HepG2 (cell line): ENCODE measurements around the gene KIRREL3. TPM values are rescaled to one million over a fixed set of nuclear protein-coding genes. Genes with fewer than 3 reads are reported as not detected.
A peak's percentile ranks its signal among the peaks of the same experiment; 100 is the strongest.

ENCODE experiments used
- ATAC-seq: fragments of 200-7000 bp; cut with Tn5 transposase; 3 replicates; pipeline ENCODE4 v1.9.1; 2020; ENCODE audit warnings: mild to moderate bottlenecking, moderate library complexity
- BruUV-seq: library from RNA; stranded (reverse); fragments of 400-500 nt; replicated peaks from 2 replicates; lab custom pipeline; 2021; lab: Mats Ljungman, UMichigan
- CTCF ChIA-PET: fragments of 300-600 bp; formaldehyde crosslinking; extraction: SDS; loops from one replicate; lab custom pipeline; 2021; ENCODE audit warnings: low total read pairs, inconsistent platforms, low intra/inter-chr PET ratio; lab: Yijun Ruan, JAX
- POLR2A ChIA-PET: fragments of 350-600 bp; sonication (Branson Sonifier 250); formaldehyde crosslinking; loops from one replicate; lab custom pipeline; 2020; ENCODE audit warnings: antibody characterized with exemption, inconsistent platforms; lab: Yijun Ruan, JAX
- DNase-seq: peaks from one replicate; pipeline ENCODE4 v3.0.0-alpha.2; 2015; ENCODE audit warnings: low spot score
- FAIRE-seq: peaks from 3 replicates; lab custom pipeline; 2011; peaks lifted over from hg19 to GRCh38; lab: Jason Lieb, UNC
- H2AFZ ChIP-seq: one replicate; pipeline ENCODE4 v1.6.1; 2011; ENCODE audit warnings: low read length, inconsistent platforms
- H3K27ac ChIP-seq: fragments of 300-600 bp; 3 replicates; pipeline ENCODE4 v1.8.0; 2011; ENCODE audit warnings: mixed run types, mild to moderate bottlenecking, mixed read lengths, low read length, inconsistent platforms; ENCODE audit not compliant: insufficient read depth; ENCODE audit errors: extremely low read length
- H3K27me3 ChIP-seq, 2 experiments: fragments of 200-600 bp in 1 of 2; 2 replicates in 1 of 2; 3 replicates in 1 of 2; pipeline versions ENCODE4 v1.6.0 to v1.8.0; 2011; ENCODE audit warnings: low read length in 2 of 2, mild to moderate bottlenecking in 2 of 2, moderate library complexity in 2 of 2, inconsistent platforms in 1 of 2; ENCODE audit not compliant: insufficient read depth in 2 of 2, control insufficient read depth in 1 of 2
- H3K36me3 ChIP-seq, 2 experiments: fragments of 200-600 bp in 1 of 2; replicated peaks in 1 of 2; 2 replicates in 1 of 2; 3 replicates in 1 of 2; pipeline versions ENCODE4 v1.5.1 to v1.8.0; 2011; ENCODE audit warnings: low read length in 2 of 2, inconsistent platforms in 1 of 2; ENCODE audit not compliant: insufficient read depth in 2 of 2, control insufficient read depth in 1 of 2
- H3K4me1 ChIP-seq: 2 replicates; pipeline ENCODE4 v1.5.1; 2012; ENCODE audit warnings: low read length, inconsistent platforms; ENCODE audit not compliant: insufficient read depth
- H3K4me2 ChIP-seq: 2 replicates; pipeline ENCODE4 v1.6.0; 2011; ENCODE audit warnings: low read depth, low read length, inconsistent platforms
- H3K4me3 ChIP-seq, 3 experiments: fragments of 200-600 bp in 1 of 3; sonication (generic), shearing (Covaris generic) in 1 of 3; replicated peaks in 1 of 3; 2 replicates each; pipeline ENCODE4 v1.5.1; 2011 to 2016; ENCODE audit warnings: low read length in 3 of 3, inconsistent platforms in 2 of 3, low read depth in 2 of 3, mild to moderate bottlenecking in 2 of 3, control low read depth in 1 of 3, mixed read lengths in 1 of 3; ENCODE audit not compliant: insufficient read depth in 1 of 3
- H3K79me2 ChIP-seq: one replicate; pipeline ENCODE4 v1.6.1; 2011; ENCODE audit warnings: low read length, inconsistent platforms; ENCODE audit not compliant: insufficient read depth
- H3K9ac ChIP-seq: 2 replicates; pipeline ENCODE4 v1.6.0; 2011; ENCODE audit warnings: mild to moderate bottlenecking, low read depth, low read length, inconsistent platforms; ENCODE audit not compliant: insufficient read depth
- H3K9me3 ChIP-seq: 2 replicates; pipeline ENCODE4 v1.5.1; 2012; ENCODE audit warnings: mild to moderate bottlenecking, low read length
- H4K20me1 ChIP-seq: 2 replicates; pipeline ENCODE4 v1.6.0; 2011; ENCODE audit warnings: inconsistent platforms, mild to moderate bottlenecking, low read length, moderate library complexity; ENCODE audit not compliant: insufficient read depth
- ISL2 ChIP-seq: sonication (generic); formaldehyde crosslinking; IDR thresholded peaks from 2 replicates; pipeline ENCODE4 v1.5.0; 2020; ENCODE audit warnings: missing genetic modification reagents
- NFE2L2 ChIP-seq: fragments of 150-350 bp; IDR thresholded peaks from 2 replicates; pipeline ENCODE4 v1.6.1; 2014; ENCODE audit warnings: low read length
- ZNF10 ChIP-seq: sonication (generic); formaldehyde crosslinking; IDR thresholded peaks from 2 replicates; pipeline ENCODE4 v1.4.0; 2020; ENCODE audit warnings: mild to moderate bottlenecking, low read depth, missing genetic modification reagents, borderline replicate concordance
- ZNF383 ChIP-seq: sonication (generic); formaldehyde crosslinking; IDR thresholded peaks from 2 replicates; pipeline ENCODE4 v1.4.0; 2020; ENCODE audit warnings: missing genetic modification reagents, mild to moderate bottlenecking, borderline replicate concordance
- WGBS: methylation state at CpG from one replicate; pipeline ENCODE4 v1.1.6; 2017; ENCODE audit warnings: low lambda C conversion rate; 5-methylcytosine and 5-hydroxymethylcytosine counted together
- in situ Hi-C: cut with HindIII; loops from 2 replicates; pipeline ENCODE4 v1.10.0; 2017; ENCODE audit warnings: low pct_unique_long_range_greater_than_20kb; ENCODE audit not compliant: extremely low pct_ligation_motif_present
- intact Hi-C: fragments of 100-400 bp; cut with micrococcal nuclease; formaldehyde crosslinking; loops from one replicate; pipeline ENCODE4 v1.10.0; 2022; ENCODE audit not compliant: unreplicated experiment
- polyA plus RNA-seq, 8 experiments: library from polyadenylated mRNA; depleted of rRNA in 3 of 8; stranded (reverse) in 7 of 8; unstranded in 1 of 8; fragments of >200 nt; fragmentation: Illumina TruSeq in 4 of 8; extraction: Trizol in 4 of 8; gene quantifications; 2 replicates each; pipeline versions ENCODE4 v1.2.1 to v1.2.3, GENCODE V29; 2011 to 2016; ENCODE audit warnings: low read depth in 4 of 8, missing spikeins in 1 of 8, mixed read lengths in 1 of 8; ENCODE audit not compliant: insufficient read depth in 1 of 8
- total RNA-seq, 5 experiments: library from RNA; depleted of rRNA; stranded (reverse); fragments of >200 nt; fragmentation: Illumina TruSeq; extraction: Trizol; gene quantifications; 2 replicates each; pipeline ENCODE4 v1.2.3, GENCODE V29; 2016; ENCODE audit warnings: low read depth in 1 of 5

Gene KIRREL3
- total and polyA plus RNA-seq, 2 of the 13 experiments (the other 11 are each of a cell fraction or from before 2014, with no cell fraction given): not detected

- no peak for ATAC-seq
- CTCF ChIA-PET: no interaction called here
Measured at GRCh38 chr11:126485021-126485792, 515.4 kb downstream of the KIRREL3 start.

GRCh38 chr11:126484266-126484665, 516.3 kb downstream of the KIRREL3 start:
- 6% methylated on average over 2 of the region's 2 CpGs for WGBS
- TF ChIP-seq NFE2L2 (peak; percentile 82), ISL2 (no peak), ZNF10 (CRISPR knock-in tag) (no peak)
- TF ChIP-seq, all 625 proteins: peak for 1
- no peaks in the 10 kb centered on the region for H3K79me2 ChIP-seq
- no peak overlapping the region for H3K4me3 ChIP-seq
- no peaks in the 10 kb centered on the region for H3K9me3 ChIP-seq
- no TSS peak for BruUV-seq
- H3K9ac ChIP-seq: no peak overlapping the region
- POLR2A ChIA-PET: no interaction called here
- H3K27ac ChIP-seq: no peak overlapping the region
- intact Hi-C loops (no loop called here), in situ Hi-C loops (no loop called here)
- DNase-seq: peak; percentile 11
- ATAC-seq: no peak
- FAIRE-seq: no peak
- H3K4me1 ChIP-seq: peaks cover 6% of the 10 kb centered on the region
- no peak overlapping the region for H3K4me2 ChIP-seq
- H2AFZ ChIP-seq: no peak overlapping the region
- H3K36me3 ChIP-seq: no peaks in the 10 kb centered on the region
- peaks cover 7 to 44% of the 10 kb centered on the region in 2 experiments; a peak in 4 of 5 replicates for H3K27me3 ChIP-seq
- no peaks in the 10 kb centered on the region for H4K20me1 ChIP-seq
- CTCF ChIA-PET: no interaction called here

More at GRCh38 chr11:126485021-126485792, 515.4 kb downstream of the KIRREL3 start:
- no peak overlapping the region for H3K27ac ChIP-seq
- FAIRE-seq (no peak), DNase-seq (no peak)
- H3K79me2 ChIP-seq: no peaks in the 10 kb centered on the region
- no peaks in the 10 kb centered on the region for H3K9me3 ChIP-seq
- H3K4me2 ChIP-seq: no peak overlapping the region
- H3K36me3 ChIP-seq: no peaks in the 10 kb centered on the region
- no peak overlapping the region for H2AFZ ChIP-seq
- POLR2A ChIA-PET: no interaction called here
- 17% methylated on average over 10 of the region's 10 CpGs for WGBS
- H3K4me3 ChIP-seq: no peak overlapping the region
- H3K4me1 ChIP-seq: peaks cover 6% of the 10 kb centered on the region
- peaks cover 9 to 50% of the 10 kb centered on the region in 2 experiments; a peak in 4 of 5 replicates for H3K27me3 ChIP-seq
- TF ChIP-seq ZNF383 (CRISPR knock-in tag): no peak
- TF ChIP-seq, all 625 proteins: peak for 0
- BruUV-seq: no TSS peak
- H3K9ac ChIP-seq: no peak overlapping the region
- intact Hi-C loops (no loop called here), in situ Hi-C loops (no loop called here)
- H4K20me1 ChIP-seq: no peaks in the 10 kb centered on the region
